ENCODE measurements around the gene CDH23. TPM values are rescaled to one million over a fixed set of nuclear protein-coding genes. Genes with fewer than 3 reads are reported as not detected.

Gene CDH23
- total RNA-seq, 2 donors from 2014 or later = 1.4 to 1.6 TPM

DNA sequence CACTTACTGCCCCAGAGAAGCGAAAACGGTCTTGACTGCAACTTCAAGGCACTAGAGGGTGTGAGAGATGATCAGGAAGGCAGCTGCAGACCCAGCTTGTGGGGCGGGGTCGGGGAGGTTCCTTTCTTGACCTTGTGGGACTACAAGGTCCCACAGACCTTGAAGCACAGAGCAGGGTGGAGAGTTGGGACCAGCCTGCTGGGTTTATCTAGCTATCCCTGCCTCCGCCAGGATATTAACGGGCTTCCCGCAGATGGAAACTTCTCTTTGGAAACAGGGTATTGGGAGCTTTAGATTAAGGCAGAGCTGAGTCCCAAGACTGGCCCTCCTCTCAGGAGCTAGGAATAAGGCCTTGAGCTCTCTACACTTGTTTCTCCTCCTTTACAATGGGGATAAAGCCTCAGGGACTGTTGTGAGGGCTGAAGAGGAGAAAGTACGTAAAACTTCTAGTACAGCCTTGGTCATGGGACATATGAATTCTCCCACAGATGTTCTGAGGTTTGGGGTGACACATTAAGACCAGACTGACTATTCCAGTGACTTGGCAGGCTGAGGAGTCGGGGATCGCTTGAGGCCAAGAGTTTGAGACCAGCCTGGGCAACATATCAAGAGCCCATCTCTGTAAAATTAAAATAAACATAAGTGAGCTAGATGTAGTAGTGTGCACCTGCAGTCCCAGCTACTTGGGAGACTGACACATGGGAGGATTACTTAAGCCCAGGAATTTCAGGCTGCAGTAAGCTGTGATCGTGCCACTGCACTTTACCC, 153.2 kb downstream of the CDH23 start:
- Histone ChIP-seq H3K27ac (no peak overlapping the region), H3K9me3 (no peaks in the 10 kb centered on the region), H3K9ac (ENCODE audit: low read depth in 2 of 2, low read length in 2 of 2) (no peak overlapping the region), H3K4me3 (no peak overlapping the region), H3K36me3 (no peaks in the 10 kb centered on the region), H3K4me1 (no peaks in the 10 kb centered on the region), H3K27me3 (no peaks in the 10 kb centered on the region)
- DNase-seq = no peak
- intact Hi-C loops (cut with DNase I) = no loop called here
- TF ChIP-seq CTCF (IDR thresholded peaks at IDR 0.05) = no peak

GRCh38 chr10:71550628-71551027, 153.9 kb downstream of the CDH23 start:
- TF ChIP-seq CTCF (IDR thresholded peaks at IDR 0.05) = no peak
- Histone ChIP-seq H3K27me3 (no peaks in the 10 kb centered on the region), H3K4me1 (no peaks in the 10 kb centered on the region), H3K9ac (ENCODE audit: low read depth in 2 of 2, low read length in 2 of 2) (no peak overlapping the region), H3K4me3 (no peak overlapping the region), H3K9me3 (no peaks in the 10 kb centered on the region), H3K36me3 (no peaks in the 10 kb centered on the region), H3K27ac (no peak overlapping the region)
- no peak for DNase-seq
- intact Hi-C loops (cut with DNase I) = no loop called here

DNA sequence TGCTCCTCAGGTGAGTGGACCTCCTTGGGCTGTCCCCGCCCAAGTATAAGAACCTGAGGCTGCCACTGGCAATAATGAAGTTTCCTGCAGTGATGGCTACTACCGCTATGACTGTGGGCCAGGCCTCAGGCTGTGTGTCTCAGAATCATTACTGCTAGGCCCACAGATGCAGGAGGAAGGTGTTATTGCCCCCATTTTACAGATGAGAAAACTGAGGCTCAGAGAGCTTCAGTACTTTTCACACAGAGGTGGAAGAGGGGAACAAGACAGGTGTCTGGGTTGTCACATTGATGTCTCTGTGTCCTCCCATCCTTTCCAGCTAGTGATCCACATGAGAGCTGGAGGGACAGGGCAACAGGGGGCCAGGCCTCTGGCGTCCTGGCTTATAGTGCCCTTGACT, 155.2 kb downstream of the CDH23 start:
- Histone ChIP-seq H3K4me3 (no peak overlapping the region), H3K4me1 (no peaks in the 10 kb centered on the region), H3K36me3 (no peaks in the 10 kb centered on the region), H3K27ac (no peak overlapping the region), H3K9me3 (no peaks in the 10 kb centered on the region), H3K27me3 (no peaks in the 10 kb centered on the region), H3K9ac (ENCODE audit: low read depth in 2 of 2, low read length in 2 of 2) (no peak overlapping the region)
- no peak for TF ChIP-seq CTCF (IDR thresholded peaks at IDR 0.05)
- DNase-seq = no peak
- intact Hi-C loops (cut with DNase I) = no loop called here

GRCh38 chr10:71553432-71553831, 156.7 kb downstream of the CDH23 start:
- Histone ChIP-seq H3K36me3 (no peaks in the 10 kb centered on the region), H3K27ac (no peak overlapping the region), H3K9ac (ENCODE audit: low read depth in 2 of 2, low read length in 2 of 2) (no peak overlapping the region), H3K4me1 (no peaks in the 10 kb centered on the region), H3K4me3 (no peak overlapping the region), H3K9me3 (no peaks in the 10 kb centered on the region), H3K27me3 (no peaks in the 10 kb centered on the region)
- DNase-seq = no peak
- intact Hi-C loops (cut with DNase I) = no loop called here
- TF ChIP-seq CTCF (IDR thresholded peaks at IDR 0.05) = no peak

DNA sequence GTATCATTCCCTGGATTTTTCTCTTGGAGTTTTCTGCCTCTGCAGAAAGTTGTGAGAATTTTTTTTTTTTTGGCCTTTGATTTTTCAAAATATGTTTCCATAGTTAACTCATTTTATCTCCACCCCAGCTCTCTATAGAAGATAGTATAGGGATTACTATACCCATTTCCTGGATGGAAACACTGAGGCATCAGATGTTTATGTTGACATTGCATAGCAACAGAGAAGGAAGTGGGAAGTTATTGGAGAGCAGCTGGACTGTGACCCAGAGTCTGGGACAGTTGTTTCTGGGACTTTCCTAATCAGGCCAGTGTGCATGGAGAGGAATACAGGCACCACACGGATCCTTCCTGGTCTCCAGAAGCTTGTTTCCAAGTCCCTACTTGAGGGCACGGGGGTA, 158.0 kb downstream of the CDH23 start:
- no peak overlapping the region for H3K27ac ChIP-seq
- no peak for TF ChIP-seq CTCF (IDR thresholded peaks at IDR 0.05)
- H3K4me1 ChIP-seq = no peaks in the 10 kb centered on the region
- DNase-seq = no peak
- H3K4me3 ChIP-seq = no peak overlapping the region
- no peaks in the 10 kb centered on the region for H3K9me3 ChIP-seq
- H3K36me3 ChIP-seq = no peaks in the 10 kb centered on the region
- no peaks in the 10 kb centered on the region for H3K27me3 ChIP-seq
- no peak overlapping the region for H3K9ac ChIP-seq (ENCODE audit: low read depth in 2 of 2, low read length in 2 of 2)
- intact Hi-C loops (cut with DNase I) = no loop called here

Measured in colonic mucosa (tissue), 4 donors.